Neural crest cell (in vitro differentiated cells): ENCODE results near the gene NKPD1. TPM values are rescaled to one million over a fixed set of nuclear protein-coding genes. Genes with fewer than 3 reads are reported as not detected.

Experiments
- DNase-seq: peaks from one replicate; pipeline ENCODE4 v3.0.0; 2021; ENCODE audit warnings: low read depth, mixed read lengths, low spot score
- H3K27ac Mint-ChIP-seq: one replicate; pipeline ENCODE4 v1.8.0; 2021; ENCODE audit warnings: mild to moderate bottlenecking, mixed read lengths; ENCODE audit not compliant: unreplicated experiment
- H3K27me3 Mint-ChIP-seq: 2 replicates; pipeline ENCODE4 v1.8.0; 2021; ENCODE audit warnings: low read depth, mild to moderate bottlenecking, mixed read lengths
- H3K36me3 Mint-ChIP-seq: 2 replicates; pipeline ENCODE4 v1.8.0; 2021; ENCODE audit warnings: low read depth, mild to moderate bottlenecking, mixed read lengths
- H3K4me1 Mint-ChIP-seq: 2 replicates; pipeline ENCODE4 v1.8.0; 2021; ENCODE audit warnings: mixed read lengths
- H3K4me3 Mint-ChIP-seq: one replicate; pipeline ENCODE4 v1.8.0; 2021; ENCODE audit warnings: mild to moderate bottlenecking, mixed read lengths
- H3K9me3 Mint-ChIP-seq: 2 replicates; pipeline ENCODE4 v1.8.0; 2021; ENCODE audit warnings: mixed read lengths
- CTCF ChIP-seq: fragments of 200-600 bp; sonication (generic); conservative IDR thresholded peaks from 2 replicates; pipeline ENCODE4 v1.5.0; 2021; ENCODE audit warnings: antibody characterized with exemption, mild to moderate bottlenecking
- total RNA-seq: library from RNA; stranded (reverse); gene quantifications from 2 replicates; pipeline ENCODE4 v1.2.1, GENCODE V29; 2021

The NKPD1 gene
- total RNA-seq, 1 donor from 2014 or later: 0.16 TPM

- peak overlapping the region; percentile 19 for H3K4me3 Mint-ChIP-seq
- H3K27me3 Mint-ChIP-seq: peaks cover 13% of the 10 kb centered on the region
- no peak overlapping the region for H3K27ac Mint-ChIP-seq
- DNase-seq: peak; percentile 75
- TF ChIP-seq CTCF: peak; percentile 64
- H3K4me1 Mint-ChIP-seq: peaks cover 8% of the 10 kb centered on the region
- H3K9me3 Mint-ChIP-seq: no peaks in the 10 kb centered on the region
- H3K36me3 Mint-ChIP-seq: no peaks in the 10 kb centered on the region
Measured at GRCh38 chr19:45161738-45162607, 1.2 kb upstream of the NKPD1 start.

- no peaks in the 10 kb centered on the region for H3K9me3 Mint-ChIP-seq
- peaks cover 5% of the 10 kb centered on the region for H3K4me1 Mint-ChIP-seq
- DNase-seq: no peak
- TF ChIP-seq CTCF: no peak
- no peak overlapping the region for H3K4me3 Mint-ChIP-seq
- no peaks in the 10 kb centered on the region for H3K36me3 Mint-ChIP-seq
- peaks cover 18% of the 10 kb centered on the region for H3K27me3 Mint-ChIP-seq
- no peak overlapping the region for H3K27ac Mint-ChIP-seq
Measured at GRCh38 chr19:45159971-45160324, 834 bp downstream of the NKPD1 start.

- Mint-ChIP-seq H3K4me3 (no peak overlapping the region), H3K9me3 (no peaks in the 10 kb centered on the region), H3K27ac (no peak overlapping the region), H3K36me3 (no peaks in the 10 kb centered on the region), H3K27me3 (peaks cover 20% of the 10 kb centered on the region), H3K4me1 (peaks cover 6% of the 10 kb centered on the region)
- TF ChIP-seq CTCF: no peak
- DNase-seq: no peak
Measured at GRCh38 chr19:45159210-45159970, 1.4 kb downstream of the NKPD1 start.

DNA sequence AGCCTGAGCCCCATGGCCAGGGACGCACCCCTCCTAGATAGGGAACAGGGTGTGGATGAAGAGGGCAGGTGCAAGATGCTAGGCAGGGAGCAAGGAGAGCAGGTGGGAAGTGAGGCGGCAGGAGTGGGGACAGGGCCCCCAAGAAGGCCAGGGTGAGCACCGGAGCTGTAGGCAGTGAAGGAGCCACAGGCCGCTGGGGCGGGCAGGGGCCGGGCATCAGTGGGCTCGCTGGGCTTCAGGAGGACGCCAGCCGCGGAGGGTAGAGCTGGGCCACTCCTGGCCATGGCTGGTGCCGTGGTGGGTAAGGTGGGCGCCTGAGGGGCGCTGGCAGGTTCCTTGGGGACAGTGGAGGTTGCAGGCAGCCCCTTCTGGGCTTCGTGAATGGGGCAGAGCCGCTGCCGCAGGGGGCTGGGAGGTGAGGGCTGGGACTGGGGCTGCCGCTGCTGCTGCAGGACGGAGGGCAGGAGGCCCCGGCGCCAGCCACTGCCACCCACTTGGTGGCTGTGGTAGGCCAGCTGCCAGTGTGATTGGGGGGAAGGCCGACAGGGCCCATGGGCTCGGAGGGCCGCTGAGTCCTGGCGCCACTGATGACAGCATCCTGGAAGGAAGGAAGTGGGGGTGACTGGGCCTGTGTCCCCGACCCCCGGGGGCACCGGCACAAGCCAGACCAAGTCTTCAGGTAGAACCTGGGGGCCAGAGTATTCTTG, 2.1 kb downstream of the NKPD1 start:
- no peak for DNase-seq
- Mint-ChIP-seq H3K4me3 (no peak overlapping the region), H3K27ac (no peak overlapping the region), H3K4me1 (peaks cover 13% of the 10 kb centered on the region), H3K36me3 (no peaks in the 10 kb centered on the region), H3K9me3 (no peaks in the 10 kb centered on the region), H3K27me3 (peaks cover 27% of the 10 kb centered on the region)
- no peak for TF ChIP-seq CTCF

GRCh38 chr19:45156751-45157150, 4.0 kb downstream of the NKPD1 start:
- H3K27ac Mint-ChIP-seq: no peak overlapping the region
- no peaks in the 10 kb centered on the region for H3K9me3 Mint-ChIP-seq
- H3K27me3 Mint-ChIP-seq: peaks cover 31% of the 10 kb centered on the region
- H3K36me3 Mint-ChIP-seq: no peaks in the 10 kb centered on the region
- no peak for DNase-seq
- H3K4me3 Mint-ChIP-seq: peak overlapping the region; percentile 26
- peaks cover 14% of the 10 kb centered on the region for H3K4me1 Mint-ChIP-seq
- no peak for TF ChIP-seq CTCF
